Suprapubic skin (tissue), 4 donors: ENCODE measurements around the gene VRK3. TPM values are rescaled to one million over a fixed set of nuclear protein-coding genes. Genes with fewer than 3 reads are reported as not detected.
"Not testable (repeated sequence)": the region's sequence is repeated elsewhere in the genome, so short reads cannot be mapped to it uniquely, and the experiment has no call there.

Experiments used
- DNase-seq, 2 donors: peaks; one replicate each; pipeline ENCODE4 v3.0.0-alpha.2; 2019; ENCODE audit warnings: low spot score in 2 of 2
- H3K27ac ChIP-seq: fragments of 200-600 bp; sonication (generic); one replicate; pipeline ENCODE4 v1.5.1; 2019
- H3K27me3 ChIP-seq: fragments of 200-600 bp; sonication (generic); one replicate; pipeline ENCODE4 v1.5.1; 2019
- H3K36me3 ChIP-seq: fragments of 200-600 bp; sonication (generic); one replicate; pipeline ENCODE4 v1.5.1; 2019
- H3K4me1 ChIP-seq: fragments of 200-600 bp; sonication (generic); one replicate; pipeline ENCODE4 v1.5.1; 2019
- H3K4me3 ChIP-seq: fragments of 200-600 bp; sonication (generic); one replicate; pipeline ENCODE4 v1.5.1; 2019; ENCODE audit warnings: mild to moderate bottlenecking
- H3K9me3 ChIP-seq: fragments of 200-600 bp; sonication (generic); one replicate; pipeline ENCODE4 v1.5.1; 2019
- EP300 ChIP-seq: sonication (generic); formaldehyde crosslinking; IDR thresholded peaks from one replicate; pipeline ENCODE4 v1.6.1; 2017; ENCODE audit warnings: antibody characterized with exemption
- POLR2A ChIP-seq, 2 donors: fragments of 450-650 bp; IDR thresholded peaks; one replicate each; pipeline ENCODE4 v1.6.1; 2017; ENCODE audit warnings: antibody characterized with exemption in 2 of 2, mild to moderate bottlenecking in 2 of 2, moderate library complexity in 2 of 2
- POLR2AphosphoS5 ChIP-seq, 3 donors: sonication (generic); formaldehyde crosslinking; IDR thresholded peaks; one replicate each; pipeline ENCODE4 v1.6.1; 2017; ENCODE audit warnings: antibody characterized with exemption in 3 of 3
- WGBS: methylation state at CpG from one replicate; pipeline ENCODE4 v1.1.5; 2018; 5-methylcytosine and 5-hydroxymethylcytosine counted together
- total RNA-seq, 4 donors: library from RNA; depleted of rRNA; stranded (reverse); fragments of >200 nt; gene quantifications; one replicate each; pipeline ENCODE4 v1.1.0, GENCODE V29; 2016
- TF ChIP-seq, protein P1 (sequence below), 2 donors: fragments of 200-600 bp in 1 of 2; fragments of 450-650 bp in 1 of 2; sonication (generic) in 1 of 2; IDR thresholded peaks; one replicate each; pipeline ENCODE4 v1.5.1; 2016 to 2019; ENCODE audit warnings: antibody characterized with exemption in 2 of 2, mild to moderate bottlenecking in 1 of 2, moderate library complexity in 1 of 2

Gene VRK3
- total RNA-seq, 4 donors from 2014 or later = 21.8 to 53.6 (median 35.8) TPM

DNA sequence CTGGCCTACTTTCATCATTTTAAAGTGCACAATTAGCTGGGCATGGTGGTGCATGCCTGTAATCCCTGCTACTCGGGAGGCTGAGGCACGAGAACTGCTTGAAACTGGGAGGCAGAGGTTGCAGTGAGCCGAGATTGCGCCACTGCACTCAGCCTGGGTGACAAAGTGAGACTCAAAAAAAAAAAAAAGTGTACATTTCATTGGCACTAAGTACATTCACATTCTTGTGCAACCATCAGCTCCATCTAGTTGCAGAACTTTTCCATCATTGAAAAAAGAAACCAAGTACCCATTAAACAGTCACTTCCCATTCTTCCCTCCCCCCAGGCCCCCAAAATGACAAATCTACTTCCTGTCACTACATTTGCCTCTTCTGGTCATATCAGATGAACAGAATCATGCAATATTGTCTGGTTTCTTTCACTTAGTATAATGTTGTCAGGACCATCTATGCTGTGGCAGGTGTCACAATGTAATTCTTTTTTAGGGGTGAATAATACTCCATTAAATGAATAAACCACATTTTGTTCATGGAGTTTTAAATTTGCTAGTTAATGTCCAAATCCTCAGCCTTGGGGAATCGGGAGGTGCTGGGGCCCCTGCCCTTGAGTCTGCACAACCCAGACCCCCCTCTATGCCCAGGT is 56.8 kb downstream of the VRK3 start:
- Histone ChIP-seq H3K4me3 (no peak overlapping the region), H3K27ac (no peak overlapping the region)
- TF ChIP-seq POLR2A (IDR thresholded peaks at IDR 0.05) (no peak), POLR2AphosphoS5 (IDR thresholded peaks at IDR 0.05) (no peak), EP300 (no peak)
- TF ChIP-seq, protein P1, sequence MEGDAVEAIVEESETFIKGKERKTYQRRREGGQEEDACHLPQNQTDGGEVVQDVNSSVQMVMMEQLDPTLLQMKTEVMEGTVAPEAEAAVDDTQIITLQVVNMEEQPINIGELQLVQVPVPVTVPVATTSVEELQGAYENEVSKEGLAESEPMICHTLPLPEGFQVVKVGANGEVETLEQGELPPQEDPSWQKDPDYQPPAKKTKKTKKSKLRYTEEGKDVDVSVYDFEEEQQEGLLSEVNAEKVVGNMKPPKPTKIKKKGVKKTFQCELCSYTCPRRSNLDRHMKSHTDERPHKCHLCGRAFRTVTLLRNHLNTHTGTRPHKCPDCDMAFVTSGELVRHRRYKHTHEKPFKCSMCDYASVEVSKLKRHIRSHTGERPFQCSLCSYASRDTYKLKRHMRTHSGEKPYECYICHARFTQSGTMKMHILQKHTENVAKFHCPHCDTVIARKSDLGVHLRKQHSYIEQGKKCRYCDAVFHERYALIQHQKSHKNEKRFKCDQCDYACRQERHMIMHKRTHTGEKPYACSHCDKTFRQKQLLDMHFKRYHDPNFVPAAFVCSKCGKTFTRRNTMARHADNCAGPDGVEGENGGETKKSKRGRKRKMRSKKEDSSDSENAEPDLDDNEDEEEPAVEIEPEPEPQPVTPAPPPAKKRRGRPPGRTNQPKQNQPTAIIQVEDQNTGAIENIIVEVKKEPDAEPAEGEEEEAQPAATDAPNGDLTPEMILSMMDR (IDR thresholded peaks at IDR 0.05) = no peak

DNA sequence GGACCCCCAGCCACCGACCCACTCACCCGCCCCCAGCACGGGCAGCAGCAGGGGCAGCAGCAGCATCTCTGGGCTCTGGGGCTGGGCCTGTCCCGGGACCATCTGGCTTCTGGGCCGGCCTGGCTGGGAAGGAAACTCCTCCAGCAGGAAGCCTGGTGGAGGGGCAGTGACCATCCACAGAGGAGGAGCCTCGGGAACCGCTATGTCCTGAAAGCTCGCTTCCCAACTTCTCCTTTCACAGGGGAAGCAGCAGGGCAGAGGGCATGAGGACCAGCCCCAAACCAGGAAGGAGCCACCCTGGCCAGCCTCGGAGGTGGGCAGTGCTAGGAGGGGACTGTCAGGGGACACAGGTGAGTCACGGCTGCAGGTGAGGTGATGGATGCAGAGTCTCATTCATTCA is 64.2 kb downstream of the VRK3 start, which contains the start of gene SIGLEC11:
TSS of gene SIGLEC11 (minus strand) at position 193 of the 400 bp plus-strand sequence. CDS start at position 102, 91 bp downstream.
- not testable (repeated sequence) for H3K9me3 ChIP-seq, H3K36me3 ChIP-seq, H3K27ac ChIP-seq, H3K4me1 ChIP-seq, H3K4me3 ChIP-seq, DNase-seq
- 58% methylated on average over 3 of the region's 10 CpGs for WGBS
- peaks cover 12% of the 10 kb centered on the region for H3K27me3 ChIP-seq

More for the DNA sequence above, 56.8 kb downstream of the VRK3 start:
- WGBS = 72% methylated on average over 5 of the region's 5 CpGs
- peaks cover 18% of the 10 kb centered on the region for H3K27me3 ChIP-seq
- H3K4me1 ChIP-seq = no peaks in the 10 kb centered on the region
- DNase-seq = no peak
- no peaks in the 10 kb centered on the region for H3K9me3 ChIP-seq
- H3K36me3 ChIP-seq = no peaks in the 10 kb centered on the region

DNA sequence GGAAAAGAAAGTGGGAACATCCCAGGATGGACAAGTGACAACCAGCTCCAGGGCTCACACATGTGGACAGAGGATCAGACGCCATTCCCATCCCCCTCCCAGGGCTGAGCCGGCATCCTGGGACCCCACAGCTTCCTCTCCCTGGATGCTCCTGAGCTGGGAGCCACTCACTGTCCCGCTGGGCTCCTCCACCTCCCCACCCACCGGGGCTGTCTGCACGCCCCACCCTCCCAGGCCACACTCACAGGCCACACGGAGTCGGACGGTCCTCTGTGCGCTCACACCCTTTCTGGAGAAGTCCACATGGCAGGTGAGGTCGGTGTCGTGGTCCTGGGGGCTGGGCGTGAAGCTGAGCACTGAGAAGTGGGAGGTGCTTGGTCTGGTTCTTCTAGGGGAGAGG is 65.3 kb downstream of the VRK3 start:
- not testable (repeated sequence) for H3K36me3 ChIP-seq, H3K9me3 ChIP-seq, DNase-seq, H3K4me3 ChIP-seq, H3K27ac ChIP-seq, H3K4me1 ChIP-seq
- no CpG with 5 or more reads among the region's 12 CpGs for WGBS
- H3K27me3 ChIP-seq = peaks cover 12% of the 10 kb centered on the region

DNA sequence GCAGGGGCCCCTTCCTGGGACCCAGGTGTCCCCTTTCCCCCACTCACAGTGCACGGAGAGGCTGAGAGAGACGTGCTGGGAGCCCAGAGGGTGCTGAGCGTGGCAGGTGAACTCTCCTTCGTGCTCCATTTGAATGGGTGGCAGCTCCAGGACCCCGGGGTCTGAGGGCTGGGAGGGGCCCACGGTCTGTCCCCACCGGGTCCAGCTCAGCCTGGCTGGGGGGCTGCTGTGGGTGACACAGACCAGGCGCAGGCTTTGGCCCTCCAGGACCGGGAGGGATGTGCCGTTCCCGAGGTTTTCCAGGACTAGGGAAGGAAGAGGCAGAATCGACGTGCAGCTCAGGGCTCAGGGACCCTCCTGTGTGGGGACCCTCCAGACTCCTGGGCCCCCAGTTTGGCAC is 66.6 kb downstream of the VRK3 start:
- H3K4me3 ChIP-seq, DNase-seq, H3K27ac ChIP-seq, H3K36me3 ChIP-seq, H3K9me3 ChIP-seq: not testable (repeated sequence)
- Histone ChIP-seq H3K4me1 (peaks cover 14% of the 10 kb centered on the region), H3K27me3 (peaks cover 12% of the 10 kb centered on the region)
- WGBS = 73% methylated on average over 8 of the region's 13 CpGs

DNA sequence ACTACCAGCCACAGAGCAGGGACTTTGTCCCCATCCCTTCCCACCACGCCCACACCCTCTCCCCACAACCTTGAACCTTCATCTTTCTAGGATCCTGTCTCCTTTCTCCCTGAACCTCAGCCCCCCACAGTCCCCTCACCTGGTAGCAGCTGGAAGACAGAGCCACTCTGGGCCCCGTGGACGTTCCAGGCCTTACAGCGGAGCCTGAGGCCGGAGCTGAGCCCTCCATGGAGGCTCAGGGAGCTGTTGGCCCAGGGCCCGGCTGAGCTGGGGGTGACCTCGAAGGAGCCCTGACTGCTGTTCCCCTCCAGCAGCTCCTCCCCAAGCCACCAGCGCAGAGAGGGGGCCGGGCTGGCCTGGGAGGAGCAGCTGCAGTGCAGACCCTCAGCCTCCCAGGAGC is 67.0 kb downstream of the VRK3 start:
- DNase-seq, H3K27ac ChIP-seq, H3K4me3 ChIP-seq, H3K9me3 ChIP-seq, H3K36me3 ChIP-seq: not testable (repeated sequence)
- Histone ChIP-seq H3K4me1 (peaks cover 17% of the 10 kb centered on the region), H3K27me3 (peaks cover 12% of the 10 kb centered on the region)
- 29% methylated on average over 7 of the region's 9 CpGs for WGBS

DNA sequence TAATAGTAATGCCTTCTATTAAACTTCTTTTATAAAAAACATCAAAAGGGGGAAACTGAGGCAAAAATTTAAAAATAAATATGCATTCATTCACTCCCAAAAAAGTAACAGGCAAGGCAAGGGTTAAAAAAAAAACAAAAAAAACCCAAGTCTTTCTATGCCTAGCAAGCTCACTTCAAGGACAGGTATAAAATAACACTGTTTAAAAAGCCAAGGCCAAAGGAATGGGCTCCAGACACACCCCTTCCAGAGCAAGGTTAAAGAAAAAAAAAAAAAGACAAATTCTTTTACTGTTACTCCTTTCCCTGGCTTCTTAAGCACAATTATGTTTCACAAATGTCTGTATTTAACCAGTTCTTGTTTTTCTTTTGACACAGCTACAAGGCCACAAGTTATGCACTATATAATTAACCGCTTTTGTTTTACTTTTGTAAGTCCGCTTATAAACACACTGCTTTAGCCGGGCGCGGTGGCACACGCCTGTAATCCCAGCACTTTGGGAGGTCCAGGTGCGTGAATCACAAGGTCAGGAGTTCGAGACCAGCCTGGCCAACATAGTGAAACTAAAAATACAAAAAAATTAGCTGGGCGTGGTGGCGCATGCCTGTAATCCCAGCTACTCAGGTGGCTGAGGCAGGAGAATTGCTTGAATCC is 67.8 kb downstream of the VRK3 start:
- DNase-seq = no peak
- no peak overlapping the region for H3K4me3 ChIP-seq
- H3K4me1 ChIP-seq = peaks cover 17% of the 10 kb centered on the region
- H3K36me3 ChIP-seq = no peaks in the 10 kb centered on the region
- no peak overlapping the region for H3K27ac ChIP-seq
- TF ChIP-seq, protein P1 (IDR thresholded peaks at IDR 0.05) = no peak
- no peak for TF ChIP-seq POLR2A (IDR thresholded peaks at IDR 0.05)
- no peak for TF ChIP-seq POLR2AphosphoS5 (IDR thresholded peaks at IDR 0.05)
- no peak for TF ChIP-seq EP300
- no peaks in the 10 kb centered on the region for H3K9me3 ChIP-seq
- H3K27me3 ChIP-seq = peaks cover 12% of the 10 kb centered on the region
- 88% methylated on average over 10 of the region's 10 CpGs for WGBS

DNA sequence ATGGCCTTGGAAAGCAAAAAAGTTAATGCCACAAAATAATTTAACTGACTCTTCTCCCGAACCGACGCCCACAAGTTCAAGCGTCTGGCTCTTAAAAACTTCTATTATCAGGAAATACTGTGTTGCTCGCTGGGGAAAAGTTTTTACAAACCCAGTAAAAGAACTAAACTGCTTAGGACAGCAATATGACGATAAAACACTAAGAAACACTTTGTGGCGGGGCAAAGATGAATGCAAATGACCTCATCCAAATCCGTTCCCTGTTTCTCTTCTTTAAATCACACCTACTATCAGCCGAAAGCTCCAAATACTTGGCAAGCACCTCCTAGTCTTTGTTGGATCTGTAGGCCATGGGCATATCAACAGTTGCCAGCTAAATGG is 69.1 kb downstream of the VRK3 start:
- TF ChIP-seq, protein P1 (IDR thresholded peaks at IDR 0.05) = no peak
- TF ChIP-seq EP300 (no peak), POLR2A (IDR thresholded peaks at IDR 0.05) (no peak), POLR2AphosphoS5 (IDR thresholded peaks at IDR 0.05) (no peak)
- 76% methylated on average over 9 of the region's 9 CpGs for WGBS
- Histone ChIP-seq H3K36me3 (no peaks in the 10 kb centered on the region), H3K4me3 (no peak overlapping the region), H3K9me3 (no peaks in the 10 kb centered on the region), H3K27ac (no peak overlapping the region), H3K4me1 (peaks cover 17% of the 10 kb centered on the region), H3K27me3 (peaks cover 12% of the 10 kb centered on the region)
- no peak for DNase-seq
